Activated naive CD4-positive, alpha-beta T cell treated with anti-CD3 and anti-CD28 coated beads, Interleukin-2, amount 50 U/mL, for 24 hours (primary cell): ENCODE data around the gene TMPRSS11B.
"Not testable (repeated sequence)": the region's sequence is repeated elsewhere in the genome, so short reads cannot be mapped to it uniquely, and the experiment has no call there.

ENCODE experiments used
- H3K27ac Mint-ChIP-seq: one replicate; pipeline ENCODE4 v1.8.0; 2021; ENCODE audit warnings: mild to moderate bottlenecking, mixed read lengths
- H3K27me3 Mint-ChIP-seq: one replicate; pipeline ENCODE4 v1.8.0; 2021; ENCODE audit warnings: mixed read lengths
- H3K36me3 Mint-ChIP-seq: one replicate; pipeline ENCODE4 v1.8.0; 2021; ENCODE audit warnings: mixed read lengths
- H3K4me1 Mint-ChIP-seq: one replicate; pipeline ENCODE4 v1.8.0; 2021; ENCODE audit warnings: mixed read lengths
- H3K4me3 Mint-ChIP-seq: one replicate; pipeline ENCODE4 v1.8.0; 2021; ENCODE audit warnings: mild to moderate bottlenecking, mixed read lengths
- H3K9me3 Mint-ChIP-seq: one replicate; pipeline ENCODE4 v1.8.0; 2021; ENCODE audit warnings: mixed read lengths

TMPRSS11B gene, protein sequence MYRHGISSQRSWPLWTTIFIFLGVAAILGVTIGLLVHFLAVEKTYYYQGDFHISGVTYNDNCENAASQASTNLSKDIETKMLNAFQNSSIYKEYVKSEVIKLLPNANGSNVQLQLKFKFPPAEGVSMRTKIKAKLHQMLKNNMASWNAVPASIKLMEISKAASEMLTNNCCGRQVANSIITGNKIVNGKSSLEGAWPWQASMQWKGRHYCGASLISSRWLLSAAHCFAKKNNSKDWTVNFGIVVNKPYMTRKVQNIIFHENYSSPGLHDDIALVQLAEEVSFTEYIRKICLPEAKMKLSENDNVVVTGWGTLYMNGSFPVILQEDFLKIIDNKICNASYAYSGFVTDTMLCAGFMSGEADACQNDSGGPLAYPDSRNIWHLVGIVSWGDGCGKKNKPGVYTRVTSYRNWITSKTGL

DNA sequence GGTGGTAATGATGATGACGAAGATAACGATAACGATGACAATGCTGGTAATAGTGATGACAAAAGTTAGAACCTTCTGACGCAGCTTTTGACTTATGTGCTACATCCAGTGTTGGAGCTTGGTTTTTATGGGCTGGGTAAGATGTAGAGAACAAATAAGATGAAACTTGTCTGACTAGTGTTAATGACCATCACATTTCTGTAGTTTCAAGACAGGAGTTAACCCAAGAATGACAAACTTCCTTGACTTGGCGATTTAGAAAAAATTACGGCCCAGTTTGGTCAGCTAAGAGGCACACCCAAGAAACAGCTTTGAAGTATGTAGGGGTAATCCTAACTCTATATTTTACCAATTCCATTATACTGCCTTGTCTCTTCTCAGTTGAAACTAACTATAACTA lies at the start of gene TMPRSS11B:
TSS of gene TMPRSS11B (minus strand) at position 101 of the 400 bp plus-strand sequence. CDS start 136 bp downstream, outside the sequence.
- H3K27me3 Mint-ChIP-seq = no peaks in the 10 kb centered on the region
- no peak within 1 kb of the TSS for H3K4me3 Mint-ChIP-seq
- H3K27ac Mint-ChIP-seq = no peak within 1 kb of the TSS
- peaks cover 4% of the 10 kb centered on the region for H3K9me3 Mint-ChIP-seq
- peaks cover 16% of the 10 kb centered on the region for H3K4me1 Mint-ChIP-seq
- H3K36me3 Mint-ChIP-seq = no peaks in the 10 kb centered on the region

DNA sequence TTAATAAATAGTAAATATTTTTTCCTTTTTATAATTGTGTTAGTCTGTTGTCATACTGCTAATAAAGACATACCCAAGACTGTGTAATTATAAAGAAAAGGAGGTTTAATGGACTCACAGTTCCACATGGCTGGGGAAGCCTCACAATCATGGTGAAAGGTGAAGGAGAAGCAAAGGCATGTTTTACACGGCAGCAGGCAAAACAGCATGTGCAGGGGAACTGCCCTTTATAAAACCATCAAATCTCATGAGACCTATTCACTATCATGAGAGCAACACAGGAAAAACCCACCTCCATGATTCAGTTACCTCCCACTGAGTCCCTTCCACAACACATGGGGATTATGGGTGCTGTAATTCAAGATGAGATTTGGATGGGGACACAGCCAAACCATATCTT lies 45.8 kb upstream of the TMPRSS11B start:
- Mint-ChIP-seq H3K36me3 (no peaks in the 10 kb centered on the region), H3K27ac (no peak overlapping the region), H3K4me3 (no peak overlapping the region), H3K9me3 (no peaks in the 10 kb centered on the region), H3K4me1 (no peaks in the 10 kb centered on the region), H3K27me3 (peaks cover 12% of the 10 kb centered on the region)

DNA sequence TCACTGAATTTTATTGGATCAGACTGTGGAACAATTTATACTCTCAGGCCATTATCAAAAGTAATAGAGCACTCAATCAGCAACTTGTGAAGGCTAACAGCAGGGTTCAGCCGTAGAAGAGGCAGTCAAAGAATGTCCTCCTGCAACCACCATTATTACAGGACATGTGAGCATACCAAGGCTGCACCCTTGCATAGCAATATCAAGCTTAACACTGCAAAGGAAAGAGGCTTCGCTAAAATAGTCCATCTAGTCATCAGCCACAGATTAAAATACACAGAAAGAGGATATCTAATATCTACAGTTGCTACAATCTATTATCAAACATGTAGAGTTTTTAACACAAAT lies 42.9 kb upstream of the TMPRSS11B start:
- Mint-ChIP-seq H3K4me3 (no peak overlapping the region), H3K27ac (no peak overlapping the region), H3K36me3 (no peaks in the 10 kb centered on the region), H3K4me1 (no peaks in the 10 kb centered on the region), H3K27me3 (peaks cover 7% of the 10 kb centered on the region), H3K9me3 (no peaks in the 10 kb centered on the region)

DNA sequence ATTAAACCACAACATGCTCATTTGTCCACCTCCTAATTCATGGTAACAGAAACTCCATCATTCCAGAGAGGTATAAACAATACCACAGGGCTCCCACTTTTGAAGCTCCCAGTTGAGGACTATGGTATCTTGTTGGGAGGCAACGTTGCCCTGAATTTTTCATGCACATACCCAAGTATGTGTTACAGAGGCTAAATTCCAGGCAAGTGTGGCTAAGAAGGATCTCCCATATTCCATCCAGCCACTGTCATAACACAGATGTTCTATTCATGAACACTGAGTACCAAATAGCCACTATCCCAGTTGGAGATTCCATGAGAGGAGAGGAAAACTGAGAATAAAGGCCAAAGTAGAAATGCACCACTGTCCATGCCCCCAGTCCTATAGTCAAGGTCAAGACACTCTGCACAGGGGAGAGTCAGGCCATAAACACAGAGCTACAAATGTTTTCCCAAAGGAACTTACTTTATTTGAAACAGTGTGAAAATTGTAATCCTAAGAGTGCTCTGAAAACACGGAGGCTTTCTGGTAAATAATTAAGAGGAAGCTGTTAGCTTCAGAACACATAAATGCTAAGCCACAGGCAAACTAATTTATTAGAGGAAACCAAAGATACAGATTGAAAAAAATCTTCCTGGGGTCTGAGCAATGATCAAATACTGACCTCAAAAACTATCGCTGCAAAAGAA lies 42.4 kb upstream of the TMPRSS11B start:
- H3K9me3 Mint-ChIP-seq = no peaks in the 10 kb centered on the region
- H3K27me3 Mint-ChIP-seq = peaks cover 7% of the 10 kb centered on the region
- no peaks in the 10 kb centered on the region for H3K36me3 Mint-ChIP-seq
- no peak overlapping the region for H3K27ac Mint-ChIP-seq
- H3K4me1 Mint-ChIP-seq = no peaks in the 10 kb centered on the region
- no peak overlapping the region for H3K4me3 Mint-ChIP-seq

DNA sequence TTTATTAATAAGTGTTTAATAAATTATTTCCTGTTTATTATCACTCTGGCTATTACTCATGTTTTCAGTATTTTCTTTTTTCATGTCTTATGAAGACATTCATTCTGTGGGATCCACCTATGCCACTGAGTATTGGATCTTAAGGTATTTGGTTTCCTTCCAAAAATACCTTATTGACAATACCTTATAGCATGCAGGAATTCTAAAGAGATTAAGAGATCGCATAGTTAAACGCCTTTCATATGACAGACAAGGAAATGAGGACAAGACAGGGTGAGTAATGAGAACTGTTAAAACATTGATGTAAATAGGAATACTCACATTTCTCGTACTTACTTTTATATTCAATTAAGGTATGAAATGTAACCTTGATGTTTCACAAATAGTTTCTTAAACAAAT lies 38.2 kb upstream of the TMPRSS11B start:
- Mint-ChIP-seq H3K27me3 (peaks cover 7% of the 10 kb centered on the region), H3K27ac (no peak overlapping the region), H3K4me3 (no peak overlapping the region), H3K4me1 (no peaks in the 10 kb centered on the region), H3K36me3 (no peaks in the 10 kb centered on the region), H3K9me3 (no peaks in the 10 kb centered on the region)

DNA sequence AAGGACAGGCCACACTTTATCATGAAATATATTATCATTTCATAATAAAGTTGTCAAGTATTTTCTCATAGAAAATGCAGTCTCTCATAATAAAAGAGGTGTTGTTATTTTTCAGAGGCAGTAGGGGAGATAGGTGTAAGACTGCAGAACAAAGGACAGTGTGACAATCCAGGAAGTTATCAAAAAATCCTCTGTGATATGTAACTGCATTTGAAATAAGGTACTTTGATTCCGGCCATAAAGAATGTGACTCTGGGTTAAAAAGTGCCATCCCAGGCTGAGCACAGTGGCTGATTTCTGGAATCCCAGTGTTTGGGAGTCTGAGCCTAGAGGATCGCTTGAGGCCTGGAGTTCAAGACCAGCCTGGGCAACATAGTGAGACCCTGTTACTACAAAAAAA lies 37.6 kb upstream of the TMPRSS11B start:
- no peaks in the 10 kb centered on the region for H3K9me3 Mint-ChIP-seq
- no peaks in the 10 kb centered on the region for H3K4me1 Mint-ChIP-seq
- no peak overlapping the region for H3K4me3 Mint-ChIP-seq
- no peaks in the 10 kb centered on the region for H3K36me3 Mint-ChIP-seq
- H3K27me3 Mint-ChIP-seq = peaks cover 2% of the 10 kb centered on the region
- no peak overlapping the region for H3K27ac Mint-ChIP-seq

DNA sequence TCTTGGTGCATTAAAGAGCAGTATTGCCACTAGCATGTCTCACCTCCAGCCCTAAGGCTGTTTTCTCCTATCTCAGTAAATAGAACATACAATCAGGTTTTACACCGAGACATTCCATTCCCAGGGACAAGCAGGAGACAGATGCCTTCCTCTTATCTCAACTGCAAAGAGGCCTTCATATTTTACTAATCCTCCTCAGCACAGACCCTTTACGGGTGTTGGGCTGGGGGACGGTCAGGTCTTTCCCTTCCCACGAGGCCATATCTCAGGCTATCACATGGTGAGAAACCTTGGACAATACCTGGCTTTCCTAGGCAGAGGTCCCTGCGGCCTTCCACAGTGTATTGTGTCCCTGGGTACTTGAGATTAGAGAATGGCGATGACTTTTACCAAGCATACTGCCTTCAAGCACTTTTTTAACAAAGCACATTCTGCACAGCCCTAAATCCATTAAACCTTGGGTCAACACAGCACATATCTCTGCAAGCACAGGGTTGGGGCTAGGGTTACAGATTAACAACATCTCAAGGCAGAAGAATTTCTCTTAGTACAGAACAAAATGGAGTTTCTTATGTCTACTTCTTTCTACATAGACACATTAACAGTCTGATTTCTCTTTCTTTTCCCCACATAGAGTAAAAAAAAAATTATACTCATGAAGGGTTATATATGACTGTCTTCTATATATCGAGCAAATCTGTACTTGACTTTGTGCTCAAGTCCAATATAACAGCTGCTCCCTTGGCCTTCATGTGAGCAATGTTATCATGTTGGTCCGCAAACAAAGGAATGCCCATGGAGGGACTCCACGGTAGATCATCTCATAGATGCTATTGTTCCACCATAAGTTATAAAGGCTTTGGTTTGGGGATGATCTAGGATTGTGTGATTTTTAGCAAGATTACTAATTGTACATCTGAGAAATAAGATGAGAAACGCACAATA lies 36.6 kb upstream of the TMPRSS11B start:
- not testable (repeated sequence) for H3K4me3 Mint-ChIP-seq

DNA sequence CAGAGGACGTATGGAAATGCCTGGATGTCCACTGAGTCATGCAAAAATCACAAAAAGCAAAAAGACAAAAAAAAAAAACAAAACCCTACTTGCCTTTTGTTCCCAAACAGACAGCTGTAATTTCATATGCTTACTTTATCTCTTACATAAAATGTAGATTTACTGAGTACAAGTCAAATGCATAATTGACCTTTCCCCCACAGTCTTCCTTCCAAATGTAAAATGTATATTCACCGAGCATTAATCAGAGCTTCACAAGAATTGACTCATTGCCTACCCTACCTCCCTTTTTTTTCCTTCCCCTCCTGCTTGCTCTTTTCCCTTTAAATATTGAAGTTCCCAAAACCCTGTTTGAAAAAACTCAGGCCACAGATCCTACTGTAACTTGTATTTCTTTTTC lies 32.5 kb upstream of the TMPRSS11B start:
- Mint-ChIP-seq H3K27me3 (peaks cover 2% of the 10 kb centered on the region), H3K36me3 (no peaks in the 10 kb centered on the region), H3K4me1 (no peaks in the 10 kb centered on the region), H3K4me3 (no peak overlapping the region), H3K27ac (no peak overlapping the region), H3K9me3 (no peaks in the 10 kb centered on the region)

More for the DNA sequence above, 36.6 kb upstream of the TMPRSS11B start:
- not testable (repeated sequence) for H3K36me3 Mint-ChIP-seq, H3K27me3 Mint-ChIP-seq, H3K4me1 Mint-ChIP-seq, H3K27ac Mint-ChIP-seq, H3K9me3 Mint-ChIP-seq

DNA sequence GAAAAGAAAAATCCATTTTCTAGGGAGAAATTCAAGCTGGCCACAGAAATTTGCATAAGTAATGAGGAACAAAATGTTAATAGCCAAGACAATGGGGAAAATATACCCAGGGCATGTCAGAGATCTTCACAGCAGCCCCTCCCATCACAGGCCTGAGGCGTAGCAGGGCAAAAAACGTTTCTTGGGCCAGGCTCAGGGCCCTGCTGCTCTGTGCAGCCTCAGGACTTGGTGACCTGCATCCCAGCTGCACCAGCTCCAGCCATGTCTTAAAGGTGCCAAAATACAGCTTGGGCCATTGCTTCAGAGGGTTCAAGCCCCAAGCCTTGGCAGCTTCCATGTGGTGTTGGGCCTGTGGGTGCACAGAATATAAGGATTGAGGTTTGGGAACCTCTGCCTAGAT lies 32.1 kb upstream of the TMPRSS11B start:
- Mint-ChIP-seq H3K4me3 (no peak overlapping the region), H3K27me3 (peaks cover 4% of the 10 kb centered on the region), H3K27ac (no peak overlapping the region), H3K36me3 (no peaks in the 10 kb centered on the region), H3K4me1 (no peaks in the 10 kb centered on the region), H3K9me3 (no peaks in the 10 kb centered on the region)

DNA sequence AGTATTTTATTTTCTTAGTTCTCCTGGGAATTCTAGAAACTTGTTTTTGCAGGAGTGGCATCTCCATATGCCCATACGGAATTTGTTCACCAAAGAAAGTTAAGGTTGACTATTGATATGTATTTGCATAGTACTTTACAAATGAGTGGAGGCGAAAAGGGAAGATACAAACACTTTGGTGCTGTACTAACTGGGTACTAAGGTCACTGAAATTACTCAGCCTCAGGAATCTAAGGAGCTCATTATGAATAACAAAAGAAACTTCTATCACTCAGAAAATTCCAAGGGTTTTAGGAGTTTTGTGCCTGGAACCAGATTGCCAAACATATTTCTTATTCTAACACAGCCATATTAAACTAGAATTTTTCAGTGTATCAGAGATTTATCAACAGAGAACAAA lies 27.4 kb upstream of the TMPRSS11B start:
- Mint-ChIP-seq H3K9me3 (no peaks in the 10 kb centered on the region), H3K27me3 (peaks cover 6% of the 10 kb centered on the region), H3K27ac (no peak overlapping the region), H3K4me1 (no peaks in the 10 kb centered on the region), H3K36me3 (no peaks in the 10 kb centered on the region), H3K4me3 (no peak overlapping the region)

DNA sequence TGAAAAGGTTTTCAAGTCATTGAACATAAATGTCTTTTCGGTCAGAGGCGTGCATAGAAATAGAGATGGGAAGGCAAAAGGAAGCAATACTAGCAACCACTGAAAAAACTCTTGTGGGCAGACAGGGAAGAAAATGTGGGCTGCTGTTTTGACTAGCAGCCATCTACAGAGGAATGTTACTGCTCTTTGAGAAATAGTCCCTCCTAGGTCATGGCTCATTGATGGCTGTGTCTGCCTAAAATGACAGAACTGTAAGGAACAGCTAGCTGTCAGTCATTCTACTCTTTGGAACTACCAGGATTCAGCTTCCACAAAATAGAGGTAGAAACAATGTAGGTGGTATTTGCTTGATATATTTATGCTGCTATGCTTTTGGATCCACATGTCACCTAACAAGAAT lies 26.9 kb upstream of the TMPRSS11B start:
- Mint-ChIP-seq H3K4me3 (no peak overlapping the region), H3K36me3 (no peaks in the 10 kb centered on the region), H3K27ac (no peak overlapping the region), H3K9me3 (no peaks in the 10 kb centered on the region), H3K27me3 (peaks cover 6% of the 10 kb centered on the region), H3K4me1 (no peaks in the 10 kb centered on the region)

DNA sequence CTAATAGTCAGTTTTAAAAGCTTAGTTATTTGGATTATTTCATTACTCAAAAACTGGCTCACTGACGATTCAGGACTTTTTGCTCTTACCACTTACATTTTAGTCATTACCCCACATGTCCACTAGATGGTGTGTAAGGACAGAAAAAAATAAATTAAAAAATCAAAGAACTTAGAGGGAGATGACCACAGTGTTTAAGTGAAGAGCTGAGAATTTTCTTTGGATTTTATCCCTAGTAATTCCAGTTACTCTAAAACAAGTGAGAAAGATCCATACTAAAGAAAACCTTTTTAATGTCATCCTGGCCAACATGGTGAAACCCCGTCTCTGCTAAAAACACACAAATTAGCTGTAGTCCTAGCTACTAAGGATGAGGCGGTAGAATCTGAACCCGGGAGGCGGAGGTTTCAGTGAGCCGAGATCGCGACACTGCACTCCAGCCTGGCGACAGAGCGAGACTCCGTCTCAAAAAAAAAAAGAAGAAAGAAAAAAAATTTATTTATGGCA lies 26.4 kb upstream of the TMPRSS11B start:
- Mint-ChIP-seq H3K36me3 (no peaks in the 10 kb centered on the region), H3K27ac (no peak overlapping the region), H3K4me1 (no peaks in the 10 kb centered on the region), H3K9me3 (no peaks in the 10 kb centered on the region), H3K4me3 (peak overlapping the region; percentile 30), H3K27me3 (peaks cover 6% of the 10 kb centered on the region)

DNA sequence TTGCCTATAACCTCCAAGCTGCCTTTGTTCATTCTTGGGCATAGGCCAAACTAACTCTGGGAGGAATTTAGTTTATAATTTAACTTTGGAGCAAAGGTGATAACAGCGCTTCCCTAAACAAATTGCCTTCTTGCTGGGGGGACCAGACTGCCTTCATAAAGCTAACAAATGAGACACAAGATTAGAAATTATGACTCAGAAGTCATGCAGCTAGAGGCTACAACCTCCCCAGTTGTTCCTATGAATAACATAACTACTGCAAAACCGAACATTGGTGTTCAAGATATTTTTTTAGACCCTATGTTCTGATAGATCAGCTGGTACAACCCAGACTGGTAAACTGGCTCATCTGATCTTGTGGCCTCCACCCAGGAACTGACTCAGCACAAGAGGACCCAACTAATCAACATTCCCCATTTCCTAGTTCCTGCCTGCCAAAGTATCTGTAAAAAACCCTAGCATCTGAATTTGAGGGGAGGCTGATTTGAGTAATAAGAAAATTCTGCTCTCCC lies 22.0 kb upstream of the TMPRSS11B start:
- Mint-ChIP-seq H3K4me3 (no peak overlapping the region), H3K4me1 (no peaks in the 10 kb centered on the region), H3K27me3 (peaks cover 2% of the 10 kb centered on the region), H3K9me3 (peaks cover 4% of the 10 kb centered on the region), H3K27ac (no peak overlapping the region), H3K36me3 (no peaks in the 10 kb centered on the region)

DNA sequence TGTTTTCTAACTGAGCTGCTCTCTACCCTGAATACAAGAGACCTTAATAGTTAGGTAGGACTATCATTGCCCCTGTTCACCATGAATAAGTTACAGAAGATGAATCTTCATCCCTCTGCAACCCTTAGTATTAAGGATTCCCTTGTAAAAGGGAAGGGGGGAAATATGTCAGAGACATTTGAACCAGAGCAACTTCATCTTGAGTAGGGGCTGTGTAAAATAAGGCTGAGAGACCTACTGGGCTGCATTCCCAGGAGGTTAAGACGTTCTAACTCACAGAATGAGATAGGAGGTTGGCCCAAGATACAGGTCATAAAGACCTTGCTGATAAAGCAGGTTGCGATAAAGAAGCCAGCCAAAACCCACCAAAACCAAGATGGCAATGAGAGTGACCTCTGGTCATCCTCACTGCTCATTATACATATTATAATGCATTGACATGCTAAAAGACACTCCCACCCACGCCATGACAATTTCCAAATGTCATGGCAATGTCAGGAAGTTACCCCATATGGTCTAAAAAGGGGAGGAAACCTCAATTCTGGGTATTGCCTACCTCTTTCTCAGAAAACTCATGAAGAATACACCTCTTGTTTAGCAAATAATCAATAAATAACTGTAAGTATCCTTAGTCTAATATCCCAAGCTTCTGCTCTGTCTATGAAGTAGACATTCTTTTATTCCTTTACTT lies 19.5 kb upstream of the TMPRSS11B start:
- Mint-ChIP-seq H3K4me3 (no peak overlapping the region), H3K27ac (no peak overlapping the region), H3K27me3 (peaks cover 2% of the 10 kb centered on the region), H3K9me3 (peaks cover 4% of the 10 kb centered on the region), H3K4me1 (no peaks in the 10 kb centered on the region), H3K36me3 (no peaks in the 10 kb centered on the region)

DNA sequence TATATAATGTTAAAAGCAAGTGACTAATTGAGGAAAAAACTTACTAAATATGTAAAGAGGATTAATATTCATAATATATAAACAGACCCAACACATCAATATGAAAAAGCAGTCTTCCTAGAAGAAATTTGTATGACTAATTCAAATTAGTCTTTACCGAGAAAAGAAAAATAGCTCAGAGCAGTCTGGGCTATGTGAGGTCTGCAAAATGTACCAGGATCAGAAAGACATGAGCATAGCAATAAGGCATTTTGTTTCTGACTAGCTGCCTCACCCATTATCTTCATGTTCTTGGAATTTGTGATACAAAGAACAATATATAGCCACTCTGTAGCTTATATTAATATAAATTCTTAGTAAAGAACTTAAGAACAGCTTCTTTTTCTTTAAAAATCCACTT lies 13.7 kb upstream of the TMPRSS11B start:
- Mint-ChIP-seq H3K27ac (no peak overlapping the region), H3K36me3 (no peaks in the 10 kb centered on the region), H3K9me3 (peaks cover 4% of the 10 kb centered on the region), H3K4me3 (no peak overlapping the region), H3K27me3 (peaks cover 2% of the 10 kb centered on the region), H3K4me1 (no peaks in the 10 kb centered on the region)
